Lung (tissue), 12 donors: ENCODE data around the gene CCDC24. TPM values are rescaled to one million over a fixed set of nuclear protein-coding genes. Genes with fewer than 3 reads are reported as not detected.

Experiments used
- ATAC-seq: fragments of 200-7000 bp; cut with Tn5 transposase; one replicate; pipeline ENCODE4 v1.9.1; 2020; ENCODE audit warnings: moderate number of reproducible peaks; ENCODE audit not compliant: insufficient read depth, low FRiP score
- DNase-seq, 3 donors: peaks; one replicate each; pipeline ENCODE4 v3.0.0-alpha.2; 2013 to 2017
- H3K27ac ChIP-seq, 2 donors: one replicate each; pipeline ENCODE4 v1.5.1; 2013; ENCODE audit warnings: mild to moderate bottlenecking in 2 of 2, moderate library complexity in 2 of 2, control low read depth in 1 of 2, inconsistent platforms in 1 of 2, low read depth in 1 of 2, low read length in 1 of 2
- H3K27me3 ChIP-seq, 3 donors: one replicate each; pipeline ENCODE4 v1.5.1; 2013; ENCODE audit warnings: low read length in 2 of 3; ENCODE audit not compliant: control insufficient read depth in 3 of 3, insufficient read depth in 3 of 3
- H3K36me3 ChIP-seq, 4 donors: one replicate each; pipeline ENCODE4 v1.5.1; 2013; ENCODE audit warnings: low read length in 4 of 4, mild to moderate bottlenecking in 1 of 4, moderate library complexity in 1 of 4; ENCODE audit not compliant: control insufficient read depth in 4 of 4, insufficient read depth in 4 of 4
- H3K4me1 ChIP-seq, 5 donors: one replicate each; pipeline ENCODE4 v1.5.1; 2013; ENCODE audit warnings: low read length in 5 of 5, mild to moderate bottlenecking in 2 of 5, moderate library complexity in 1 of 5; ENCODE audit not compliant: control insufficient read depth in 5 of 5, insufficient read depth in 5 of 5
- H3K4me3 ChIP-seq: one replicate; pipeline ENCODE4 v1.5.1; 2013; ENCODE audit warnings: mild to moderate bottlenecking, control low read depth, moderate library complexity
- H3K9ac ChIP-seq, 2 donors: one replicate each; pipeline ENCODE4 v1.5.1; 2013; ENCODE audit warnings: low read length in 2 of 2, control low read depth in 1 of 2; ENCODE audit not compliant: insufficient read depth in 1 of 2
- H3K9me3 ChIP-seq, 4 donors: one replicate each; pipeline ENCODE4 v1.5.1; 2013; ENCODE audit warnings: low read length in 3 of 4, mild to moderate bottlenecking in 1 of 4, moderate library complexity in 1 of 4; ENCODE audit not compliant: control insufficient read depth in 4 of 4, insufficient read depth in 3 of 4
- WGBS, 2 donors: extraction: QIAGEN DNeasy Blood & Tissue Kit; methylation state at CpG; one replicate each; pipeline ENCODE4 v1.1.7; 2013; 5-methylcytosine and 5-hydroxymethylcytosine counted together
- polyA plus RNA-seq, 2 donors: library from polyadenylated mRNA; stranded (reverse); fragments of 200-250 nt; gene quantifications; one replicate each; pipeline ENCODE4 v1.2.1, GENCODE V29; 2013
- total RNA-seq, 2 donors: library from RNA; depleted of rRNA in 1 of 2; stranded (reverse); fragments of >200 nt in 1 of 2; gene quantifications; one replicate each; pipeline ENCODE4 v1.2.1, GENCODE V29; 2014 to 2021
- TF ChIP-seq, protein P1 (sequence below): IDR thresholded peaks from 2 replicates; pipeline ENCODE4 v1.5.1; 2012; ENCODE audit warnings: mild to moderate bottlenecking; ENCODE audit errors: control extremely low read depth, extremely low read depth
- donor health status: control.
- donor health status: control.
- donor health status: Bipolar disorder and iron deficiency.
- donor health status: healthy.
- donor health status: DM: yes; HTN: yes; CAD: no.

The CCDC24 gene
- total and polyA plus RNA-seq, 4 donors: 9.9 to 20.1 (median 13.2) TPM

DNA sequence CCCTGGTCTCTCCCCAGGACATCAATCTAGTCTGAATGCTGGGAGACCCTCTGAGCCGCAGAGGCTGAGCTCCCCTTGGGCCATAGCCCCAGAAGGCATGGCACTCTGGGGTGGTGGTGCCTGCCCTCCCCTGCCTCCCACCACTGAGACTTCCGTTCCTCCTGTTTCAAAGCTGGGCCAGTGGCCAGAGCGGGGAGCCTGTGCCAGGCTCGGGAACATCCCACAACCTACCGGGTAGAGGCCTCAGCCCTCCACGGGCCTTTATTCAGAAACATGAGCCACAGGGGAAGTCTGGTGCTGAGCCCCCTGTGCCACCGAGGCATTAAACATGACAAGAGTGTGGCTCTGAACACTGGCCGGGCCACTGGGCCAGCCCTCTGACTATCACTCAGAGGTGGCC, 8.1 kb downstream of the CCDC24 start:
- WGBS, 2 donors: 84 to 88% methylated on average over 8 of the region's 8 CpGs
- no peak for DNase-seq
- no peak for ATAC-seq
- peaks cover 0 to 10% (median 4%) of the 10 kb centered on the region in 4 donors for H3K36me3 ChIP-seq
- H3K4me3 ChIP-seq: no peak overlapping the region
- no peaks in the 10 kb centered on the region for H3K9me3 ChIP-seq
- no peaks in the 10 kb centered on the region for H3K27me3 ChIP-seq
- TF ChIP-seq, protein P1, sequence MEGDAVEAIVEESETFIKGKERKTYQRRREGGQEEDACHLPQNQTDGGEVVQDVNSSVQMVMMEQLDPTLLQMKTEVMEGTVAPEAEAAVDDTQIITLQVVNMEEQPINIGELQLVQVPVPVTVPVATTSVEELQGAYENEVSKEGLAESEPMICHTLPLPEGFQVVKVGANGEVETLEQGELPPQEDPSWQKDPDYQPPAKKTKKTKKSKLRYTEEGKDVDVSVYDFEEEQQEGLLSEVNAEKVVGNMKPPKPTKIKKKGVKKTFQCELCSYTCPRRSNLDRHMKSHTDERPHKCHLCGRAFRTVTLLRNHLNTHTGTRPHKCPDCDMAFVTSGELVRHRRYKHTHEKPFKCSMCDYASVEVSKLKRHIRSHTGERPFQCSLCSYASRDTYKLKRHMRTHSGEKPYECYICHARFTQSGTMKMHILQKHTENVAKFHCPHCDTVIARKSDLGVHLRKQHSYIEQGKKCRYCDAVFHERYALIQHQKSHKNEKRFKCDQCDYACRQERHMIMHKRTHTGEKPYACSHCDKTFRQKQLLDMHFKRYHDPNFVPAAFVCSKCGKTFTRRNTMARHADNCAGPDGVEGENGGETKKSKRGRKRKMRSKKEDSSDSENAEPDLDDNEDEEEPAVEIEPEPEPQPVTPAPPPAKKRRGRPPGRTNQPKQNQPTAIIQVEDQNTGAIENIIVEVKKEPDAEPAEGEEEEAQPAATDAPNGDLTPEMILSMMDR: no peak
- H3K4me1 ChIP-seq: peaks cover 0 to 12% (median 0%) of the 10 kb centered on the region in 5 donors
- no peak overlapping the region for H3K9ac ChIP-seq
- no peak overlapping the region for H3K27ac ChIP-seq

DNA sequence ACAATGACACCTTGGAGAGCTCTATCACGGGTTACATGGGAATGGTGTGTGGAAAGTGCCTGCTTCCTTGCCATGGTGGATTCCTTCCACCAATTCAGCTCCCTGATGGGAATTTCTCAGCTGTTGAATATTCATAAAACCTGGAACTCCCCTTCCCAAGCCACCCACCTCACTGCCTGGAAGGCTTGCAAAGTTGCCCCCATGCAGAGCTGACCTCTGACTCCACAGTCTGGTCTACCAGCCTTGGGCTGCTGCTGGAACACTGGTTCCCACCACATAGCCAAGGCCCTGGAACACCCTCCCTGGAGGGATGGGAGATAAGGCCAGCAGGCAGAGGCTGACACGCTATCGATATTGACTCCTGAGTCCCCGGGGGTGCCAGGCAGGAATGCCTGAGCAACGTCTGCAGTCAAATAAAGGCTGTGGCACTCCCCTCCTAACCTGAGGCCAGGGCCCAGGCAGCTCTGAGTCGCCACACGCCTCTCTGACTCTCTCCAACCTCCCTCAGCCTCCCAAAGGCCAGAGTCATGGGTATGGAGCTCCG, 8.8 kb downstream of the CCDC24 start:
- TF ChIP-seq, protein P1: no peak
- no peak for DNase-seq
- H3K27me3 ChIP-seq: no peaks in the 10 kb centered on the region
- 87 to 92% methylated on average over 8 of the region's 8 CpGs for WGBS, 2 donors
- no peak overlapping the region for H3K27ac ChIP-seq
- H3K9me3 ChIP-seq: no peaks in the 10 kb centered on the region
- ATAC-seq: no peak
- peaks cover 0 to 12% (median 0%) of the 10 kb centered on the region in 5 donors for H3K4me1 ChIP-seq
- H3K9ac ChIP-seq: no peak overlapping the region
- H3K36me3 ChIP-seq: peaks cover 0 to 10% (median 4%) of the 10 kb centered on the region in 4 donors
- no peak overlapping the region for H3K4me3 ChIP-seq

DNA sequence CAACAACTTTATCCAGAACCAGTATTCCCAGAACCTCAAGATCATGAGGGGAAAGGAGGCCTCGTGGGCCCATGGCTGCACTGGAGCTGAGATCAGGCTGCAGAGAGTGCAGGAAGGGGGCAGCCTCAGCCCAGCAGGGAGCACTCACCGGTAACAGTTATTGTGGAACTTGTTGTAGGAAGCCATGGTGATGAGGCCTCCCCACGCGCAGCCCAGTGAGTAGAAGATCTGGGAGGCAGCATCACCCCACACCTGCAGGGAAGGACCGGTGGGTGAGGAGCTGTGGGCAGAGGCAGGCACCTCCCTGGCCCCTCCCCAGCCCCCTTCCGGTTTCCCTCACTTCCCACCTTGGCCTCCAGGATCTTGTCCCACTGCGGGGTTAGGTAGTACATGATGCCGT, 10.8 kb downstream of the CCDC24 start:
- 82 to 85% methylated on average over 8 of the region's 8 CpGs for WGBS, 2 donors
- no peak overlapping the region for H3K9ac ChIP-seq
- peaks cover 0 to 10% (median 3%) of the 10 kb centered on the region in 4 donors for H3K36me3 ChIP-seq
- H3K4me1 ChIP-seq: peaks cover 0 to 4% (median 3%) of the 10 kb centered on the region in 5 donors
- TF ChIP-seq, protein P1: no peak
- H3K4me3 ChIP-seq: no peak overlapping the region
- no peak for DNase-seq
- H3K27ac ChIP-seq: no peak overlapping the region
- no peak for ATAC-seq
- H3K27me3 ChIP-seq: no peaks in the 10 kb centered on the region
- H3K9me3 ChIP-seq: no peaks in the 10 kb centered on the region
